ENCODE data around the gene CDH15.

GRCh38 chr16:89154390-89155183 lies 17.0 kb upstream of the CDH15 start:
- no peak for TF ChIP-seq CTCF (conservative IDR thresholded peaks at IDR 0.05; ENCODE audit: low read depth, low read length)
- TF ChIP-seq EZH2phosphoT487 (IDR thresholded peaks at IDR 0.05; ENCODE audit: borderline replicate concordance, low read length), result no peak
- TF ChIP-seq EZH2 (IDR thresholded peaks at IDR 0.05; ENCODE audit: low read length, unreplicated experiment), result no peak
